ENCODE measurements around the gene TDRD1. TPM values are rescaled to one million over a fixed set of nuclear protein-coding genes. Genes with fewer than 3 reads are reported as not detected.

The TDRD1 gene
- polyA plus RNA-seq, 4 donors = 0.10 to 0.28 TPM; not detected in 2

- no peak for FAIRE-seq
- whole genome bisulfite sequencing, 3 donors = 48 to 76% (median 48%) methylated on average over 4 of the region's 4 CpGs
- H3K36me3 ChIP-seq (ENCODE audit: control insufficient read depth in 3 of 3, insufficient read depth in 2 of 3, low read depth in 1 of 3, low read length in 3 of 3) = no peaks in the 10 kb centered on the region
- H3K27ac ChIP-seq (ENCODE audit: low read depth in 1 of 3, low read length in 2 of 3) = no peak overlapping the region
- DNase-seq = peak in 1 of 2 donors; percentile 11
- peaks cover 0 to 3% (median 2%) of the 10 kb centered on the region in 3 donors for H3K27me3 ChIP-seq (ENCODE audit: control insufficient read depth in 3 of 3, insufficient read depth in 3 of 3, low read length in 3 of 3)
- no peaks in the 10 kb centered on the region for H3K9me3 ChIP-seq (ENCODE audit: control insufficient read depth in 2 of 2, insufficient read depth in 1 of 2, low read depth in 1 of 2, low read length in 1 of 2)
- H3K4me3 ChIP-seq (ENCODE audit: low read depth in 1 of 3, low read length in 3 of 3) = no peak overlapping the region
- no peaks in the 10 kb centered on the region for H3K4me1 ChIP-seq (ENCODE audit: control insufficient read depth in 3 of 3, insufficient read depth in 2 of 3, low read depth in 1 of 3, low read length in 2 of 3)
These were observed 43.9 kb downstream of the TDRD1 start for GRCh38 chr10:114223066-114223465.

GRCh38 chr10:114228156-114228555, 49.0 kb downstream of the TDRD1 start:
- Histone ChIP-seq H3K36me3 (ENCODE audit: control insufficient read depth in 3 of 3, insufficient read depth in 2 of 3, low read depth in 1 of 3, low read length in 3 of 3) (no peaks in the 10 kb centered on the region), H3K4me1 (ENCODE audit: control insufficient read depth in 3 of 3, insufficient read depth in 2 of 3, low read depth in 1 of 3, low read length in 2 of 3) (no peaks in the 10 kb centered on the region), H3K27me3 (ENCODE audit: control insufficient read depth in 3 of 3, insufficient read depth in 3 of 3, low read length in 3 of 3) (peaks cover 0 to 5% (median 2%) of the 10 kb centered on the region in 3 donors), H3K27ac (ENCODE audit: low read depth in 1 of 3, low read length in 2 of 3) (no peak overlapping the region), H3K9me3 (ENCODE audit: control insufficient read depth in 2 of 2, insufficient read depth in 1 of 2, low read depth in 1 of 2, low read length in 1 of 2) (no peaks in the 10 kb centered on the region), H3K4me3 (ENCODE audit: low read depth in 1 of 3, low read length in 3 of 3) (no peak overlapping the region)
- FAIRE-seq = no peak
- no peak for DNase-seq
- 59 to 65% (median 65%) methylated on average over 3 of the region's 3 CpGs for WGBS, 3 donors

- H3K27ac ChIP-seq (ENCODE audit: low read depth in 1 of 3, low read length in 2 of 3) = no peak overlapping the region
- no peaks in the 10 kb centered on the region for H3K36me3 ChIP-seq (ENCODE audit: control insufficient read depth in 3 of 3, insufficient read depth in 2 of 3, low read depth in 1 of 3, low read length in 3 of 3)
- H3K27me3 ChIP-seq (ENCODE audit: control insufficient read depth in 3 of 3, insufficient read depth in 3 of 3, low read length in 3 of 3) = peaks cover 0 to 11% (median 0%) of the 10 kb centered on the region in 3 donors
- no peaks in the 10 kb centered on the region for H3K4me1 ChIP-seq (ENCODE audit: control insufficient read depth in 3 of 3, insufficient read depth in 2 of 3, low read depth in 1 of 3, low read length in 2 of 3)
- FAIRE-seq (no peak), DNase-seq (no peak)
- 81 to 94% (median 82%) methylated on average over 4 of the region's 4 CpGs for WGBS, 3 donors
- H3K9me3 ChIP-seq (ENCODE audit: control insufficient read depth in 2 of 2, insufficient read depth in 1 of 2, low read depth in 1 of 2, low read length in 1 of 2) = no peaks in the 10 kb centered on the region
- H3K4me3 ChIP-seq (ENCODE audit: low read depth in 1 of 3, low read length in 3 of 3) = no peak overlapping the region
These were observed 53.5 kb downstream of the TDRD1 start for GRCh38 chr10:114232561-114233176.

GRCh38 chr10:114233482-114233881, 54.3 kb downstream of the TDRD1 start:
- no peaks in the 10 kb centered on the region for H3K9me3 ChIP-seq (ENCODE audit: control insufficient read depth in 2 of 2, insufficient read depth in 1 of 2, low read depth in 1 of 2, low read length in 1 of 2)
- H3K4me3 ChIP-seq (ENCODE audit: low read depth in 1 of 3, low read length in 3 of 3) = no peak overlapping the region
- no peak for FAIRE-seq
- no peak overlapping the region for H3K27ac ChIP-seq (ENCODE audit: low read depth in 1 of 3, low read length in 2 of 3)
- peaks cover 0 to 15% (median 0%) of the 10 kb centered on the region in 3 donors for H3K27me3 ChIP-seq (ENCODE audit: control insufficient read depth in 3 of 3, insufficient read depth in 3 of 3, low read length in 3 of 3)
- 52 to 71% (median 58%) methylated on average over 6 of the region's 6 CpGs for WGBS, 3 donors
- no peak for DNase-seq
- no peaks in the 10 kb centered on the region for H3K4me1 ChIP-seq (ENCODE audit: control insufficient read depth in 3 of 3, insufficient read depth in 2 of 3, low read depth in 1 of 3, low read length in 2 of 3)
- no peaks in the 10 kb centered on the region for H3K36me3 ChIP-seq (ENCODE audit: control insufficient read depth in 3 of 3, insufficient read depth in 2 of 3, low read depth in 1 of 3, low read length in 3 of 3)

- FAIRE-seq (no peak), DNase-seq (no peak)
- no peaks in the 10 kb centered on the region for H3K36me3 ChIP-seq (ENCODE audit: control insufficient read depth in 3 of 3, insufficient read depth in 2 of 3, low read depth in 1 of 3, low read length in 3 of 3)
- no peaks in the 10 kb centered on the region for H3K4me1 ChIP-seq (ENCODE audit: control insufficient read depth in 3 of 3, insufficient read depth in 2 of 3, low read depth in 1 of 3, low read length in 2 of 3)
- peaks cover 0 to 12% (median 0%) of the 10 kb centered on the region in 3 donors for H3K27me3 ChIP-seq (ENCODE audit: control insufficient read depth in 3 of 3, insufficient read depth in 3 of 3, low read length in 3 of 3)
- no peak overlapping the region for H3K4me3 ChIP-seq (ENCODE audit: low read depth in 1 of 3, low read length in 3 of 3)
- H3K27ac ChIP-seq (ENCODE audit: low read depth in 1 of 3, low read length in 2 of 3) = no peak overlapping the region
- H3K9me3 ChIP-seq (ENCODE audit: control insufficient read depth in 2 of 2, insufficient read depth in 1 of 2, low read depth in 1 of 2, low read length in 1 of 2) = no peaks in the 10 kb centered on the region
These were observed 55.0 kb downstream of the TDRD1 start for GRCh38 chr10:114234132-114234531.

- Histone ChIP-seq H3K27ac (ENCODE audit: low read depth in 1 of 3, low read length in 2 of 3) (no peak within 1 kb of the TSS), H3K36me3 (ENCODE audit: control insufficient read depth in 3 of 3, insufficient read depth in 2 of 3, low read depth in 1 of 3, low read length in 3 of 3) (no peaks in the 10 kb centered on the region), H3K4me1 (ENCODE audit: control insufficient read depth in 3 of 3, insufficient read depth in 2 of 3, low read depth in 1 of 3, low read length in 2 of 3) (no peaks in the 10 kb centered on the region), H3K9me3 (ENCODE audit: control insufficient read depth in 2 of 2, insufficient read depth in 1 of 2, low read depth in 1 of 2, low read length in 1 of 2) (no peaks in the 10 kb centered on the region), H3K27me3 (ENCODE audit: control insufficient read depth in 3 of 3, insufficient read depth in 3 of 3, low read length in 3 of 3) (peaks cover 0 to 25% (median 0%) of the 10 kb centered on the region in 3 donors), H3K4me3 (ENCODE audit: low read depth in 1 of 3, low read length in 3 of 3) (peak within 1 kb of the TSS in 2 of 3 donors; percentile 50 to 62)
- DNase-seq (peak; percentile 59 to 82), FAIRE-seq (no peak)
- WGBS, 3 donors = 1 to 4% (median 3%) methylated on average over 62 to 79 of the region's 79 CpGs
These were observed 60.2 kb downstream of the TDRD1 start, which contains the start of gene VWA2 for GRCh38 chr10:114239117-114239993. Gene VWA2 (plus strand): TSS chr10:114239254. CDS start chr10:114248714, 9,460 bp downstream.

- no peaks in the 10 kb centered on the region for H3K36me3 ChIP-seq (ENCODE audit: control insufficient read depth in 3 of 3, insufficient read depth in 2 of 3, low read depth in 1 of 3, low read length in 3 of 3)
- peak overlapping the region in 2 of 3 donors; percentile 50 to 62 for H3K4me3 ChIP-seq (ENCODE audit: low read depth in 1 of 3, low read length in 3 of 3)
- peaks cover 0 to 4% (median 0%) of the 10 kb centered on the region in 3 donors for H3K4me1 ChIP-seq (ENCODE audit: control insufficient read depth in 3 of 3, insufficient read depth in 2 of 3, low read depth in 1 of 3, low read length in 2 of 3)
- 34 to 60% (median 52%) methylated on average over 11 of the region's 11 CpGs for WGBS, 3 donors
- H3K9me3 ChIP-seq (ENCODE audit: control insufficient read depth in 2 of 2, insufficient read depth in 1 of 2, low read depth in 1 of 2, low read length in 1 of 2) = no peaks in the 10 kb centered on the region
- peaks cover 0 to 21% (median 0%) of the 10 kb centered on the region in 3 donors for H3K27me3 ChIP-seq (ENCODE audit: control insufficient read depth in 3 of 3, insufficient read depth in 3 of 3, low read length in 3 of 3)
- H3K27ac ChIP-seq (ENCODE audit: low read depth in 1 of 3, low read length in 2 of 3) = no peak overlapping the region
- FAIRE-seq = no peak
- no peak for DNase-seq
These were observed 60.8 kb downstream of the TDRD1 start for GRCh38 chr10:114239994-114240345.

GRCh38 chr10:114242235-114242634, 63.1 kb downstream of the TDRD1 start:
- Histone ChIP-seq H3K36me3 (ENCODE audit: control insufficient read depth in 3 of 3, insufficient read depth in 2 of 3, low read depth in 1 of 3, low read length in 3 of 3) (no peaks in the 10 kb centered on the region), H3K4me3 (ENCODE audit: low read depth in 1 of 3, low read length in 3 of 3) (no peak overlapping the region), H3K27ac (ENCODE audit: low read depth in 1 of 3, low read length in 2 of 3) (no peak overlapping the region), H3K27me3 (ENCODE audit: control insufficient read depth in 3 of 3, insufficient read depth in 3 of 3, low read length in 3 of 3) (peaks cover 0 to 20% (median 0%) of the 10 kb centered on the region in 3 donors), H3K4me1 (ENCODE audit: control insufficient read depth in 3 of 3, insufficient read depth in 2 of 3, low read depth in 1 of 3, low read length in 2 of 3) (peaks cover 0 to 11% (median 2%) of the 10 kb centered on the region in 3 donors), H3K9me3 (ENCODE audit: control insufficient read depth in 2 of 2, insufficient read depth in 1 of 2, low read depth in 1 of 2, low read length in 1 of 2) (no peaks in the 10 kb centered on the region)
- no peak for DNase-seq
- FAIRE-seq = no peak
- 89 to 93% (median 91%) methylated on average over 9 of the region's 9 CpGs for WGBS, 3 donors

All from small intestine (tissue), 7 donors.